Measurements from ENCODE around the gene TCTN2.

Gene TCTN2

GRCh38 chr12:123690191-123690840 is 19.4 kb downstream of the TCTN2 start:
- DNase-seq, result no peak

GRCh38 chr12:123696207-123696606 is 25.3 kb downstream of the TCTN2 start:
- DNase-seq, result no peak

GRCh38 chr12:123696646-123697045 is 25.7 kb downstream of the TCTN2 start:
- DNase-seq, result no peak

GRCh38 chr12:123705935-123706334 is 35.0 kb downstream of the TCTN2 start:
- no peak for DNase-seq

GRCh38 chr12:123707466-123707865 is 36.6 kb downstream of the TCTN2 start:
- DNase-seq, result no peak

- DNase-seq, result no peak
Observed at GRCh38 chr12:123712780-123713319, 41.9 kb downstream of the TCTN2 start.

- DNase-seq, result no peak
Observed at GRCh38 chr12:123713398-123713797, 42.5 kb downstream of the TCTN2 start.

- no peak for DNase-seq
Observed at GRCh38 chr12:123713823-123714585, 43.1 kb downstream of the TCTN2 start.

- no peak for DNase-seq
Observed at GRCh38 chr12:123715195-123715594, 44.3 kb downstream of the TCTN2 start.

- no peak for DNase-seq
Observed at GRCh38 chr12:123717350-123717749, 46.4 kb downstream of the TCTN2 start.

GRCh38 chr12:123720141-123720814 is 49.4 kb downstream of the TCTN2 start:
- no peak for DNase-seq

- no peak for DNase-seq
Observed at GRCh38 chr12:123721245-123721644, 50.3 kb downstream of the TCTN2 start.

GRCh38 chr12:123723011-123723410 is 52.1 kb downstream of the TCTN2 start:
- no peak for DNase-seq

- no peak for DNase-seq
Observed at GRCh38 chr12:123723765-123724164, 52.9 kb downstream of the TCTN2 start.

GRCh38 chr12:123726244-123726643 is 55.3 kb downstream of the TCTN2 start:
- no peak for DNase-seq

- no peak for DNase-seq
Observed at GRCh38 chr12:123726962-123727361, 56.0 kb downstream of the TCTN2 start.

GRCh38 chr12:123727878-123728277 is 57.0 kb downstream of the TCTN2 start:
- DNase-seq, result no peak

- no peak for DNase-seq
Observed at GRCh38 chr12:123731596-123731995, 60.7 kb downstream of the TCTN2 start.

GRCh38 chr12:123732251-123732650 is 61.3 kb downstream of the TCTN2 start:
- DNase-seq, result no peak

GRCh38 chr12:123733229-123733628 is 62.3 kb downstream of the TCTN2 start:
- no peak for DNase-seq

GRCh38 chr12:123734268-123734667 is 63.4 kb downstream of the TCTN2 start:
- no peak for DNase-seq

- DNase-seq, result no peak
Observed at GRCh38 chr12:123741937-123742572, 71.1 kb downstream of the TCTN2 start.

GRCh38 chr12:123743002-123743401 is 72.1 kb downstream of the TCTN2 start:
- DNase-seq, result no peak

Data from amniotic stem cell (primary cell).